ENCODE measurements around the gene ANAPC13.

GRCh38 chr3:134495980-134496379 lies 10.2 kb upstream of the ANAPC13 start:
- TF ChIP-seq POLR2AphosphoS5 (IDR thresholded peaks at IDR 0.05; ENCODE audit: low read depth, low read length): no peak
- no peak for TF ChIP-seq TAF1 (IDR thresholded peaks at IDR 0.05; ENCODE audit: borderline replicate concordance, low read depth, low read length)
